Measurements from ENCODE around the gene PRDM7. TPM values are rescaled to one million over a fixed set of nuclear protein-coding genes. Genes with fewer than 3 reads are reported as not detected.

The PRDM7 gene
- total RNA-seq, 1 experiment from 2014 or later, result not detected

DNA sequence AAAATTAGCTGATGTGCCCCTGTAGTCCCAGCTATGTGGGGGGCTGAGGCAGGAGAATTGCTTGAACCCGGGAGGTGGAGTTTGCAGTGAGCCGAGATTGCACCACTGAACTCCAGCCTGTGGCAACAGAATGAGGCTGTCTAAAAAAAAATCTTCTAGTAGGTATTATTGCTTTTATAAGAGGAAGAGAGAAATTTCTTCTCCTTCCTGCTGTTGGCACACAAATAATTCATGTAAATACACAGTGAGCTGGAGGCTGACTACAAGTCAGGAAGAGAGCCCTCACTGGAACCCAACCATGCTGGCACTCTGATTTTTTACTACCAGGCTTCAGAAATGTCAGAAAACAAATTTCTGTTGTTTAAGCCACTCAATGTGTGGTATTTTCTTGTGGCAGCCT lies 6.7 kb downstream of the PRDM7 start:
- Histone ChIP-seq H3K79me2 (ENCODE audit: insufficient read depth, low read length) (no peaks in the 10 kb centered on the region), H3K9ac (ENCODE audit: extremely low read depth, insufficient read length, low read length) (no peak overlapping the region), H2BK5ac (ENCODE audit: insufficient read length, low read length) (no peak overlapping the region), H4K8ac (replicated peaks; ENCODE audit: insufficient read length, low read depth, low read length) (no peak overlapping the region), H3K27me3 (ENCODE audit: insufficient read depth, low read length) (no peaks in the 10 kb centered on the region), H4K91ac (ENCODE audit: insufficient read length, low read depth, low read length) (no peak overlapping the region), H3K18ac (ENCODE audit: insufficient read length, low read depth, low read length) (no peak overlapping the region), H3K4me2 (ENCODE audit: insufficient read depth, insufficient read length, low read length) (no peak overlapping the region), H3K23ac (ENCODE audit: insufficient read length, low read depth, low read length) (no peak overlapping the region), H3K14ac (ENCODE audit: insufficient read depth, low read length) (no peak overlapping the region), H3K9me3 (ENCODE audit: control insufficient read depth, low read depth, low read length) (no peaks in the 10 kb centered on the region), H4K5ac (ENCODE audit: insufficient read length, low read depth, low read length) (no peak overlapping the region), H2BK120ac (ENCODE audit: low read depth, low read length, poor library complexity, severe bottlenecking) (no peak overlapping the region), H2BK15ac (ENCODE audit: low read depth, low read length) (no peak overlapping the region), H3K23me2 (ENCODE audit: insufficient read length, low read depth, low read length, poor library complexity, severe bottlenecking) (no peaks in the 10 kb centered on the region), H3K56ac (ENCODE audit: insufficient read length, low read depth, low read length) (no peak overlapping the region), H4K20me1 (ENCODE audit: control insufficient read depth, insufficient read depth, insufficient read length) (no peaks in the 10 kb centered on the region), H2BK20ac (ENCODE audit: low read depth, low read length, poor library complexity, severe bottlenecking) (no peak overlapping the region), H2AK5ac (ENCODE audit: insufficient read length, low read length) (no peak overlapping the region), H3K4ac (ENCODE audit: low read depth, low read length) (no peak overlapping the region), H3K27ac (ENCODE audit: insufficient read length, low read depth, low read length) (no peak overlapping the region), H3K4me1 (ENCODE audit: insufficient read depth, low read length) (no peaks in the 10 kb centered on the region), H3K79me1 (ENCODE audit: insufficient read depth, low read depth, low read length, poor library complexity, severe bottlenecking) (no peaks in the 10 kb centered on the region), H2BK12ac (ENCODE audit: insufficient read length, low read depth, low read length) (no peak overlapping the region), H2AFZ (ENCODE audit: low read length) (no peak overlapping the region), H3T11ph (ENCODE audit: low read length) (no peak overlapping the region)
- H3K4me3 Mint-ChIP-seq, result no peak overlapping the region
- no peaks in the 10 kb centered on the region for H3K4me1 Mint-ChIP-seq
- H3K36me3 Mint-ChIP-seq (ENCODE audit: insufficient read depth in 1 of 3, low read depth in 3 of 3), result no peaks in the 10 kb centered on the region; a peak in 1 of 7 replicates
- TF ChIP-seq, protein P1, sequence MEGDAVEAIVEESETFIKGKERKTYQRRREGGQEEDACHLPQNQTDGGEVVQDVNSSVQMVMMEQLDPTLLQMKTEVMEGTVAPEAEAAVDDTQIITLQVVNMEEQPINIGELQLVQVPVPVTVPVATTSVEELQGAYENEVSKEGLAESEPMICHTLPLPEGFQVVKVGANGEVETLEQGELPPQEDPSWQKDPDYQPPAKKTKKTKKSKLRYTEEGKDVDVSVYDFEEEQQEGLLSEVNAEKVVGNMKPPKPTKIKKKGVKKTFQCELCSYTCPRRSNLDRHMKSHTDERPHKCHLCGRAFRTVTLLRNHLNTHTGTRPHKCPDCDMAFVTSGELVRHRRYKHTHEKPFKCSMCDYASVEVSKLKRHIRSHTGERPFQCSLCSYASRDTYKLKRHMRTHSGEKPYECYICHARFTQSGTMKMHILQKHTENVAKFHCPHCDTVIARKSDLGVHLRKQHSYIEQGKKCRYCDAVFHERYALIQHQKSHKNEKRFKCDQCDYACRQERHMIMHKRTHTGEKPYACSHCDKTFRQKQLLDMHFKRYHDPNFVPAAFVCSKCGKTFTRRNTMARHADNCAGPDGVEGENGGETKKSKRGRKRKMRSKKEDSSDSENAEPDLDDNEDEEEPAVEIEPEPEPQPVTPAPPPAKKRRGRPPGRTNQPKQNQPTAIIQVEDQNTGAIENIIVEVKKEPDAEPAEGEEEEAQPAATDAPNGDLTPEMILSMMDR (conservative IDR thresholded peaks at IDR 0.05), result no peak
- WGBS (ENCODE audit: extremely low coverage, insufficient read length, low lambda C conversion rate), result no CpG with 5 or more reads among the region's 2 CpGs
- H3K9me3 Mint-ChIP-seq, result peaks cover 6 to 14% of the 10 kb centered on the region in 2 experiments; a peak in 3 of 5 replicates
- H3K27ac Mint-ChIP-seq, result no peak overlapping the region; a peak in 1 of 7 replicates
- H3K27me3 Mint-ChIP-seq (ENCODE audit: low read depth), result peaks cover 50% of the 10 kb centered on the region
- no peak for DNase-seq

Data from H9 (cell line).